K562 (cell line): ENCODE data around the gene EVI5. TPM values are rescaled to one million over a fixed set of nuclear protein-coding genes. Genes with fewer than 3 reads are reported as not detected.

Source experiments
- ARID2 ChIP-seq: fragments of 450-650 bp; IDR thresholded peaks from 2 replicates; pipeline ENCODE4 v1.6.1; 2017; ENCODE audit warnings: antibody characterized with exemption, mild to moderate bottlenecking
- ARNT ChIP-seq, 2 experiments: fragments of 450-650 bp; IDR thresholded peaks; 2 replicates each; pipeline ENCODE4 v1.6.1; 2016; ENCODE audit warnings: mild to moderate bottlenecking in 1 of 2
- ESRRA ChIP-seq: fragments of 450-650 bp; IDR thresholded peaks from 2 replicates; pipeline ENCODE4 v1.6.1; 2014; ENCODE audit warnings: low read depth, mild to moderate bottlenecking, moderate library complexity, borderline replicate concordance
- FOSL1 ChIP-seq: fragments of 200-800 bp; sonication (Bioruptor generic); conservative IDR thresholded peaks from 2 replicates; pipeline ENCODE4 v1.6.1; 2016; ENCODE audit warnings: missing genetic modification characterization, missing compliant biosample characterization
- GABPA ChIP-seq: fragments of 200-800 bp; sonication (Bioruptor generic); conservative IDR thresholded peaks from 2 replicates; pipeline ENCODE4 v1.6.1; 2016; ENCODE audit warnings: low read depth, missing genetic modification characterization, missing compliant biosample characterization
- NFRKB ChIP-seq: fragments of 450-650 bp; IDR thresholded peaks from 2 replicates; pipeline ENCODE4 v1.6.1; 2016; ENCODE audit warnings: low read depth
- NR1H2 ChIP-seq: sonication (generic); formaldehyde crosslinking; IDR thresholded peaks from 2 replicates; pipeline ENCODE4 v1.4.0; 2020; ENCODE audit warnings: mild to moderate bottlenecking, missing genetic modification reagents
- POLR3A ChIP-seq: IDR thresholded peaks from 2 replicates; pipeline ENCODE4 v1.6.1; 2011; ENCODE audit warnings: borderline replicate concordance, mild to moderate bottlenecking, moderate library complexity; ENCODE audit not compliant: insufficient read length, insufficient read depth; ENCODE audit errors: extremely low read depth
- POLR3G ChIP-seq: IDR thresholded peaks from 2 replicates; pipeline ENCODE4 v1.6.1; 2011; ENCODE audit not compliant: insufficient read length, insufficient replicate concordance; ENCODE audit errors: extremely low read depth
- PRPF4 ChIP-seq: fragments of 200-400 bp; formaldehyde crosslinking; IDR thresholded peaks from one replicate; pipeline ENCODE4 v1.6.1; 2017; ENCODE audit warnings: low read length, low read depth, mild to moderate bottlenecking; ENCODE audit not compliant: insufficient read depth, poor library complexity, severe bottlenecking
- PTBP1 ChIP-seq: fragments of 200-400 bp; formaldehyde crosslinking; IDR thresholded peaks from 2 replicates; pipeline ENCODE4 v1.6.1; 2017; ENCODE audit warnings: low read depth, low read length
- RBM15 ChIP-seq: fragments of 200-400 bp; formaldehyde crosslinking; IDR thresholded peaks from 2 replicates; pipeline ENCODE4 v1.6.1; 2018; ENCODE audit warnings: mild to moderate bottlenecking, low read length, moderate library complexity; ENCODE audit not compliant: insufficient read depth
- SREBF2 ChIP-seq: sonication (generic); formaldehyde crosslinking; IDR thresholded peaks from 2 replicates; pipeline ENCODE4 v1.4.0; 2020; ENCODE audit warnings: mild to moderate bottlenecking, missing genetic modification reagents
- SRSF9 ChIP-seq: fragments of 200-400 bp; formaldehyde crosslinking; IDR thresholded peaks from 2 replicates; pipeline ENCODE4 v1.6.1; 2017; ENCODE audit warnings: low read depth, low read length, borderline replicate concordance
- TEAD1 ChIP-seq, 2 experiments: fragments of 450-650 bp in 1 of 2; sonication (generic) in 1 of 2; formaldehyde crosslinking; IDR thresholded peaks; 2 replicates each; pipeline versions ENCODE4 v1.4.0 to v1.8.0; 2020 to 2022; ENCODE audit warnings: mild to moderate bottlenecking in 2 of 2, missing genetic modification reagents in 1 of 2
- ZNF184 ChIP-seq: sonication (generic); formaldehyde crosslinking; IDR thresholded peaks from 2 replicates; pipeline ENCODE4 v1.5.0; 2020; ENCODE audit warnings: missing genetic modification reagents
- ZNF217 ChIP-seq: sonication (generic); formaldehyde crosslinking; IDR thresholded peaks from 2 replicates; pipeline ENCODE4 v1.8.0; 2022; ENCODE audit warnings: mild to moderate bottlenecking, missing genetic modification reagents
- ZNF507 ChIP-seq: conservative IDR thresholded peaks from 2 replicates; pipeline ENCODE4 v1.6.1; 2017; ENCODE audit warnings: missing genetic modification characterization, missing compliant biosample characterization
- ZNF707 ChIP-seq: fragments of 250-450 bp; sonication (Bioruptor Pico); conservative IDR thresholded peaks from 2 replicates; pipeline ENCODE4 v1.8.0; 2022; ENCODE audit warnings: inconsistent platforms, mild to moderate bottlenecking, moderate library complexity
- polyA plus RNA-seq, 8 experiments: library from polyadenylated mRNA; depleted of rRNA in 4 of 8; stranded (reverse) in 5 of 8; unstranded in 3 of 8; fragments of >200 nt; fragmentation: Nextera tagmentation in 2 of 8; fragmentation: Illumina TruSeq in 1 of 8; extraction: Ambion mirVana in 2 of 8; extraction: Trizol in 1 of 8; gene quantifications; 2 replicates each; pipeline versions ENCODE4 v1.2.1 to v1.2.3, GENCODE V29; 2011 to 2014; ENCODE audit warnings: inconsistent platforms in 1 of 8, missing spikeins in 1 of 8
- total RNA-seq, 7 experiments: library from RNA; depleted of rRNA in 6 of 7; stranded (reverse); fragments of >200 nt in 6 of 7; fragmentation: Illumina TruSeq in 2 of 7; extraction: Trizol in 2 of 7; gene quantifications; 2 replicates each; pipeline versions ENCODE4 v1.2.1 to v1.2.3, GENCODE V29; 2011 to 2021; ENCODE audit warnings: low replicate concordance in 1 of 7
- TF ChIP-seq, protein P1 (sequence below), 2 experiments: fragments of 450-650 bp; IDR thresholded peaks; 2 replicates each; pipeline ENCODE4 v1.6.1; 2018; ENCODE audit warnings: mild to moderate bottlenecking in 2 of 2, low read depth in 1 of 2; ENCODE audit not compliant: partially characterized antibody in 2 of 2
- TF ChIP-seq, protein P2 (sequence below): fragments of 250-450 bp; sonication (Bioruptor Pico); IDR thresholded peaks from 2 replicates; pipeline ENCODE4 v1.4.0; 2020; ENCODE audit warnings: mild to moderate bottlenecking
- TF ChIP-seq, protein P3 (sequence below): fragments of 450-650 bp; IDR thresholded peaks from 2 replicates; pipeline ENCODE4 v1.7.1; 2018; ENCODE audit warnings: mild to moderate bottlenecking, low read depth; ENCODE audit not compliant: partially characterized antibody

Gene EVI5
- total and polyA plus RNA-seq, 9 of the 15 experiments (the other 6 are each of a cell fraction or from before 2014, with no cell fraction given): 1.7 to 50.1 (median 13.7) TPM

DNA sequence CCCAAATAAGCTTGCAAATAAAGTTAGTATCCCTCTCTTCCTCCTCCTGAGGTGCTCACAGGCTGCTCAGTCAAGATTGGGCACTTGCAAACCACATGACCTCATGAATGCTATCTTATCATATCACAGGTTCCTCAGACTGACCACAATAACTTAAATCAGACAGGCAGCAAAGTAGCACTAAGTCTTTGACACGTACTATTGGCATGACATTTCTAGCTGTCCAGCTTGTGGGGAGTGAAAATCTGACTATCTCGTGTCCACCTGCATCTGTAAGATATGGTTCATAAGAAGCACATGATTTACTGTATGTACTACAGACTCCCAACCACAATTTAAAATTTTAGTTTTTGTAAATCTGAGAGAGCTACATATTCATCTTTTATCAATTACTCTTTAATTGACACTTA lies 240.1 kb downstream of the EVI5 start (continued):
- TF ChIP-seq, protein P1, sequence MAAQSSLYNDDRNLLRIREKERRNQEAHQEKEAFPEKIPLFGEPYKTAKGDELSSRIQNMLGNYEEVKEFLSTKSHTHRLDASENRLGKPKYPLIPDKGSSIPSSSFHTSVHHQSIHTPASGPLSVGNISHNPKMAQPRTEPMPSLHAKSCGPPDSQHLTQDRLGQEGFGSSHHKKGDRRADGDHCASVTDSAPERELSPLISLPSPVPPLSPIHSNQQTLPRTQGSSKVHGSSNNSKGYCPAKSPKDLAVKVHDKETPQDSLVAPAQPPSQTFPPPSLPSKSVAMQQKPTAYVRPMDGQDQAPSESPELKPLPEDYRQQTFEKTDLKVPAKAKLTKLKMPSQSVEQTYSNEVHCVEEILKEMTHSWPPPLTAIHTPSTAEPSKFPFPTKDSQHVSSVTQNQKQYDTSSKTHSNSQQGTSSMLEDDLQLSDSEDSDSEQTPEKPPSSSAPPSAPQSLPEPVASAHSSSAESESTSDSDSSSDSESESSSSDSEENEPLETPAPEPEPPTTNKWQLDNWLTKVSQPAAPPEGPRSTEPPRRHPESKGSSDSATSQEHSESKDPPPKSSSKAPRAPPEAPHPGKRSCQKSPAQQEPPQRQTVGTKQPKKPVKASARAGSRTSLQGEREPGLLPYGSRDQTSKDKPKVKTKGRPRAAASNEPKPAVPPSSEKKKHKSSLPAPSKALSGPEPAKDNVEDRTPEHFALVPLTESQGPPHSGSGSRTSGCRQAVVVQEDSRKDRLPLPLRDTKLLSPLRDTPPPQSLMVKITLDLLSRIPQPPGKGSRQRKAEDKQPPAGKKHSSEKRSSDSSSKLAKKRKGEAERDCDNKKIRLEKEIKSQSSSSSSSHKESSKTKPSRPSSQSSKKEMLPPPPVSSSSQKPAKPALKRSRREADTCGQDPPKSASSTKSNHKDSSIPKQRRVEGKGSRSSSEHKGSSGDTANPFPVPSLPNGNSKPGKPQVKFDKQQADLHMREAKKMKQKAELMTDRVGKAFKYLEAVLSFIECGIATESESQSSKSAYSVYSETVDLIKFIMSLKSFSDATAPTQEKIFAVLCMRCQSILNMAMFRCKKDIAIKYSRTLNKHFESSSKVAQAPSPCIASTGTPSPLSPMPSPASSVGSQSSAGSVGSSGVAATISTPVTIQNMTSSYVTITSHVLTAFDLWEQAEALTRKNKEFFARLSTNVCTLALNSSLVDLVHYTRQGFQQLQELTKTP (IDR thresholded peaks at IDR 0.05; ENCODE audit: low read depth in 1 of 2, partially characterized antibody in 2 of 2): peak; percentile 82 to 96
- no peak for TF ChIP-seq NFRKB
- TF ChIP-seq RBM15: no peak
- no peak for TF ChIP-seq POLR3A
- TF ChIP-seq ZNF217 (CRISPR knock-in tag): no peak
- no peak for TF ChIP-seq ZNF184 (CRISPR knock-in tag)
- no peak for TF ChIP-seq SRSF9
- no peak for TF ChIP-seq SREBF2 (CRISPR knock-in tag)
- no peak for TF ChIP-seq PTBP1
- TF ChIP-seq ESRRA: peak; percentile 99; the same call in 1 of the 2 replicates
- TF ChIP-seq, protein P2, sequence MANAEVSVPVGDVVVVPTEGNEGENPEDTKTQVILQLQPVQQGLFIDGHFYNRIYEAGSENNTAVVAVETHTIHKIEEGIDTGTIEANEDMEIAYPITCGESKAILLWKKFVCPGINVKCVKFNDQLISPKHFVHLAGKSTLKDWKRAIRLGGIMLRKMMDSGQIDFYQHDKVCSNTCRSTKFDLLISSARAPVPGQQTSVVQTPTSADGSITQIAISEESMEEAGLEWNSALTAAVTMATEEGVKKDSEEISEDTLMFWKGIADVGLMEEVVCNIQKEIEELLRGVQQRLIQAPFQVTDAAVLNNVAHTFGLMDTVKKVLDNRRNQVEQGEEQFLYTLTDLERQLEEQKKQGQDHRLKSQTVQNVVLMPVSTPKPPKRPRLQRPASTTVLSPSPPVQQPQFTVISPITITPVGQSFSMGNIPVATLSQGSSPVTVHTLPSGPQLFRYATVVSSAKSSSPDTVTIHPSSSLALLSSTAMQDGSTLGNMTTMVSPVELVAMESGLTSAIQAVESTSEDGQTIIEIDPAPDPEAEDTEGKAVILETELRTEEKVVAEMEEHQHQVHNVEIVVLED: no peak
- TF ChIP-seq ZNF707 (CRISPR knock-in tag): no peak
- no peak for TF ChIP-seq POLR3G
- peak; percentile 98 to 99 for TF ChIP-seq ARNT (IDR thresholded peaks at IDR 0.05)
- TF ChIP-seq ZNF507 (tag): no peak
- TF ChIP-seq TEAD1 (CRISPR knock-in tag; IDR thresholded peaks at IDR 0.05): peak; percentile 92 to 97
- TF ChIP-seq NR1H2 (CRISPR knock-in tag): no peak
- no peak for TF ChIP-seq PRPF4
- TF ChIP-seq FOSL1: peak; percentile 92
- TF ChIP-seq, protein P3, sequence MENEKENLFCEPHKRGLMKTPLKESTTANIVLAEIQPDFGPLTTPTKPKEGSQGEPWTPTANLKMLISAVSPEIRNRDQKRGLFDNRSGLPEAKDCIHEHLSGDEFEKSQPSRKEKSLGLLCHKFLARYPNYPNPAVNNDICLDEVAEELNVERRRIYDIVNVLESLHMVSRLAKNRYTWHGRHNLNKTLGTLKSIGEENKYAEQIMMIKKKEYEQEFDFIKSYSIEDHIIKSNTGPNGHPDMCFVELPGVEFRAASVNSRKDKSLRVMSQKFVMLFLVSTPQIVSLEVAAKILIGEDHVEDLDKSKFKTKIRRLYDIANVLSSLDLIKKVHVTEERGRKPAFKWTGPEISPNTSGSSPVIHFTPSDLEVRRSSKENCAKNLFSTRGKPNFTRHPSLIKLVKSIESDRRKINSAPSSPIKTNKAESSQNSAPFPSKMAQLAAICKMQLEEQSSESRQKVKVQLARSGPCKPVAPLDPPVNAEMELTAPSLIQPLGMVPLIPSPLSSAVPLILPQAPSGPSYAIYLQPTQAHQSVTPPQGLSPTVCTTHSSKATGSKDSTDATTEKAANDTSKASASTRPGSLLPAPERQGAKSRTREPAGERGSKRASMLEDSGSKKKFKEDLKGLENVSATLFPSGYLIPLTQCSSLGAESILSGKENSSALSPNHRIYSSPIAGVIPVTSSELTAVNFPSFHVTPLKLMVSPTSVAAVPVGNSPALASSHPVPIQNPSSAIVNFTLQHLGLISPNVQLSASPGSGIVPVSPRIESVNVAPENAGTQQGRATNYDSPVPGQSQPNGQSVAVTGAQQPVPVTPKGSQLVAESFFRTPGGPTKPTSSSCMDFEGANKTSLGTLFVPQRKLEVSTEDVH: peak; percentile 59
- peak; percentile 32; the same call in 1 of the 2 replicates for TF ChIP-seq GABPA (tag)
- no peak for TF ChIP-seq ARID2
